ENCODE measurements around the gene DERL2.

DNA sequence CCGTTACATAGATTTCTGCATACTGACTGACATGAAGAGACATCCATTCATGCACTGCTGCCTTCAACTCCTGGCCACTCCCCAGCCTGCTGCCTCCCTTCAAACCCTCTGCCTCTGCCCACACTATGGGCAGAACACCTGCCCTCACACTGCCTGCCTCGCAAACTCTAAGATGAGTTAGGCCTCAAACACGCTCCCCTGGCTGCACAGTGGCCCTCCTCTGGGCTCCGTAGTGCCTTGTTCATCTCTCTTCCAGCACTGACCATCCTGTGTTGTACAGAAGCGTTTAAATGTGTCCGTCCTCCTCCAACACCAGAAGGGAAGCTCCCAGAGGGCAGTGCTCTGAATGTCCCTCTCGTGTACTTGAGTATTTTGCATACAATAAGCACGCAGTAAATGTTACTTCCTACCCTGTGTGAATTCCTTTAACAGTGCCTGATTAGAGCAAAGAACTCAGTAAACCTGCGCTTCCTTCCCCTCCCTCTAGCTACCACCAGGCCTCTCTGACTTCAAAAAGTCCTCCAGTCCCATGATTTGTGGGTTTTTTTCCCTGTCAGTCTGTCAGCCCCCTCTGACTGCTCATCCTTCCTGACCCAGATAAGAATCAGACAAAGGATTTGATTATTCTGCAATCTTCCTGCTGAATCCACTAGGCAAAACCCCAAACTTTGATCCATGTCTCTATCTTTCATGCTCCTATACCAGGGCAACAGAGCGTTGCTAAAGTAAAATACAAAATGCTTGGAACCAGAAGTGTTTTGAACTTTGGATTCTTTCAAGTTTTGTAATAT lies 21.1 kb downstream of the DERL2 start:
- TF ChIP-seq POLR2A (IDR thresholded peaks at IDR 0.05; ENCODE audit: low read length): no peak
- no peak for TF ChIP-seq GATA1 (IDR thresholded peaks at IDR 0.05; ENCODE audit: low read depth, low read length)
